Measurements from ENCODE around the gene FRG2B.
"Not testable (repeated sequence)": the region's sequence is repeated elsewhere in the genome, so short reads cannot be mapped to it uniquely, and the experiment has no call there.

GRCh38 chr10:133637846-133638235 lies 11.2 kb upstream of the FRG2B start:
- not testable (repeated sequence) for TF ChIP-seq CTCF (conservative IDR thresholded peaks at IDR 0.05; ENCODE audit: low read depth, low read length); EZH2 (IDR thresholded peaks at IDR 0.05; ENCODE audit: low read length, unreplicated experiment); EZH2phosphoT487 (IDR thresholded peaks at IDR 0.05; ENCODE audit: borderline replicate concordance, low read length)
